Fibroblast of lung (primary cell): ENCODE data around the gene METTL16.

Source experiments
- CTCF ChIP-seq, 2 donors: IDR thresholded peaks in 1 of 2; conservative IDR thresholded peaks in 1 of 2; 1 replicate in 1 of 2; 2 replicates in 1 of 2; pipeline ENCODE4 v1.5.1; 2011 to 2012; ENCODE audit warnings: low read length in 2 of 2, control low read depth in 1 of 2, inconsistent platforms in 1 of 2, low read depth in 1 of 2, mild to moderate bottlenecking in 1 of 2
- EZH2 ChIP-seq: IDR thresholded peaks from 2 replicates; pipeline ENCODE4 v1.5.1; 2012; ENCODE audit warnings: low read length, control low read depth, mild to moderate bottlenecking; ENCODE audit errors: missing control alignments

GRCh38 chr17:2392252-2393173 is 119.2 kb downstream of the METTL16 start:
- no peak for TF ChIP-seq CTCF (conservative IDR thresholded peaks at IDR 0.05 in 1 of 2, IDR thresholded peaks at IDR 0.05 in 1 of 2; ENCODE audit: low read depth in 1 of 2, low read length in 2 of 2)
- no peak for TF ChIP-seq EZH2
